ENCODE measurements around the gene CETP. TPM values are rescaled to one million over a fixed set of nuclear protein-coding genes. Genes with fewer than 3 reads are reported as not detected.

The CETP gene
- total and polyA plus RNA-seq, 4 donors: 3.3 to 24.0 (median 6.3) TPM

- WGBS: 90% methylated on average over 10 of the region's 10 CpGs
- H3K9me3 ChIP-seq (ENCODE audit: control insufficient read depth in 4 of 4, low read length in 3 of 4): no peaks in the 10 kb centered on the region
- TF ChIP-seq FOXA1 (IDR thresholded peaks at IDR 0.05): no peak
- TF ChIP-seq CTCF (IDR thresholded peaks at IDR 0.05; ENCODE audit: low read depth, low read length, missing input control): no peak
- TF ChIP-seq HNF4A (conservative IDR thresholded peaks at IDR 0.05): no peak
- no peak for TF ChIP-seq MAX (IDR thresholded peaks at IDR 0.05)
- TF ChIP-seq HNF4G (IDR thresholded peaks at IDR 0.05): no peak
- TF ChIP-seq RAD21 (IDR thresholded peaks at IDR 0.05): no peak
- no peak for TF ChIP-seq REST (IDR thresholded peaks at IDR 0.05)
- TF ChIP-seq NR2F2 (IDR thresholded peaks at IDR 0.05): no peak
- no peak for TF ChIP-seq ATF3 (IDR thresholded peaks at IDR 0.05)
- H3K27me3 ChIP-seq (ENCODE audit: control insufficient read depth in 4 of 4, insufficient read depth in 4 of 4, low read length in 3 of 4): no peaks in the 10 kb centered on the region
- H3K9ac ChIP-seq (ENCODE audit: low read depth in 1 of 2, low read length in 2 of 2): no peak overlapping the region
- H3K4me3 ChIP-seq (ENCODE audit: low read depth in 1 of 3, low read length in 3 of 3): no peak overlapping the region
- peaks cover 1 to 9% (median 2%) of the 10 kb centered on the region in 4 donors for H3K4me1 ChIP-seq (ENCODE audit: control insufficient read depth in 4 of 4, insufficient read depth in 4 of 4, low read length in 3 of 4)
- H3K36me3 ChIP-seq (ENCODE audit: control insufficient read depth in 4 of 4, insufficient read depth in 3 of 4, low read depth in 1 of 4, low read length in 3 of 4): no peaks in the 10 kb centered on the region
- DNase-seq (ENCODE audit: low spot score): no peak
- H3K27ac ChIP-seq (ENCODE audit: low read depth in 1 of 2, low read length in 2 of 2): no peak overlapping the region
These were observed 14.0 kb downstream of the CETP start for GRCh38 chr16:56975714-56976113.

- DNase-seq (ENCODE audit: low spot score): no peak
- H3K4me1 ChIP-seq (ENCODE audit: control insufficient read depth in 4 of 4, insufficient read depth in 4 of 4, low read length in 3 of 4): peaks cover 1 to 9% (median 2%) of the 10 kb centered on the region in 4 donors
- WGBS: 88% methylated on average over 6 of the region's 6 CpGs
These were observed 15.5 kb downstream of the CETP start for GRCh38 chr16:56977216-56977615.

More at GRCh38 chr16:56977216-56977615, 15.5 kb downstream of the CETP start:
- Histone ChIP-seq H3K27ac (ENCODE audit: low read depth in 1 of 2, low read length in 2 of 2) (no peak overlapping the region), H3K27me3 (ENCODE audit: control insufficient read depth in 4 of 4, insufficient read depth in 4 of 4, low read length in 3 of 4) (no peaks in the 10 kb centered on the region), H3K36me3 (ENCODE audit: control insufficient read depth in 4 of 4, insufficient read depth in 3 of 4, low read depth in 1 of 4, low read length in 3 of 4) (no peaks in the 10 kb centered on the region), H3K9ac (ENCODE audit: low read depth in 1 of 2, low read length in 2 of 2) (no peak overlapping the region), H3K4me3 (ENCODE audit: low read depth in 1 of 3, low read length in 3 of 3) (no peak overlapping the region), H3K9me3 (ENCODE audit: control insufficient read depth in 4 of 4, low read length in 3 of 4) (no peaks in the 10 kb centered on the region)
- TF ChIP-seq RXRA (IDR thresholded peaks at IDR 0.05) (no peak), FOXA1 (IDR thresholded peaks at IDR 0.05) (no peak), MAX (IDR thresholded peaks at IDR 0.05) (no peak), RAD21 (IDR thresholded peaks at IDR 0.05) (no peak), HNF4G (IDR thresholded peaks at IDR 0.05) (no peak), REST (IDR thresholded peaks at IDR 0.05) (no peak), FOXA2 (IDR thresholded peaks at IDR 0.05) (no peak), EGR1 (IDR thresholded peaks at IDR 0.05; ENCODE audit: low read depth in 2 of 2) (no peak)

All from liver (tissue), 9 donors.